WTC11 (cell line): ENCODE data around the gene EEIG2. TPM values are rescaled to one million over a fixed set of nuclear protein-coding genes. Genes with fewer than 3 reads are reported as not detected.
"Not testable (repeated sequence)": the region's sequence is repeated elsewhere in the genome, so short reads cannot be mapped to it uniquely, and the experiment has no call there.

Experiments
- ATAC-seq: fragments of 200-7000 bp; cut with Tn5 transposase; 2 replicates; pipeline ENCODE4 v1.10.0; 2021; ENCODE audit warnings: mild to moderate bottlenecking, moderate library complexity
- CTCF ChIA-PET: fragments of 300-600 bp; sonication (Branson Sonifier 250); formaldehyde crosslinking; loops from one replicate; lab custom pipeline; 2021; ENCODE audit warnings: antibody characterized with exemption; lab: Charles Lee
- POLR2A ChIA-PET: fragments of 350-600 bp; sonication (Branson Sonifier 250); formaldehyde crosslinking; loops from one replicate; lab custom pipeline; 2021; ENCODE audit warnings: antibody characterized with exemption; lab: Charles Lee
- DNase-seq: peaks from one replicate; pipeline ENCODE4 v3.0.0; 2021; ENCODE audit warnings: low spot score
- H3K27ac Mint-ChIP-seq: 2 replicates; pipeline ENCODE4 v1.8.0; 2021; ENCODE audit warnings: mixed read lengths
- H3K27me3 Mint-ChIP-seq: 2 replicates; pipeline ENCODE4 v1.8.0; 2021; ENCODE audit warnings: low read depth, mild to moderate bottlenecking, moderate library complexity, mixed read lengths
- H3K36me3 Mint-ChIP-seq: 2 replicates; pipeline ENCODE4 v1.8.0; 2021; ENCODE audit warnings: mixed read lengths
- H3K4me1 Mint-ChIP-seq: 2 replicates; pipeline ENCODE4 v1.8.0; 2022; ENCODE audit warnings: mixed read lengths
- H3K4me3 Mint-ChIP-seq: 2 replicates; pipeline ENCODE4 v1.8.0; 2021; ENCODE audit warnings: mild to moderate bottlenecking, moderate library complexity, mixed read lengths
- H3K9me3 Mint-ChIP-seq: 2 replicates; pipeline ENCODE4 v1.8.0; 2021; ENCODE audit warnings: mixed read lengths
- AR ChIP-seq: fragments of 250-450 bp; sonication (Bioruptor Pico); IDR thresholded peaks from 2 replicates; pipeline ENCODE4 v1.9.0; 2021; ENCODE audit warnings: mild to moderate bottlenecking
- CBFB ChIP-seq: sonication (generic); formaldehyde crosslinking; IDR thresholded peaks from 2 replicates; pipeline ENCODE4 v1.8.1; 2022; ENCODE audit warnings: mild to moderate bottlenecking, low read depth, missing genetic modification reagents
- ESRRA ChIP-seq: sonication (generic); formaldehyde crosslinking; IDR thresholded peaks from 2 replicates; pipeline ENCODE4 v1.8.1; 2022; ENCODE audit warnings: mild to moderate bottlenecking, missing genetic modification reagents, borderline replicate concordance
- FOXJ3 ChIP-seq: sonication (generic); formaldehyde crosslinking; IDR thresholded peaks from 2 replicates; pipeline ENCODE4 v1.9.0; 2021; ENCODE audit warnings: missing genetic modification reagents, mild to moderate bottlenecking, borderline replicate concordance
- FOXK1 ChIP-seq: sonication (generic); formaldehyde crosslinking; IDR thresholded peaks from 2 replicates; pipeline ENCODE4 v1.8.0; 2022; ENCODE audit warnings: mild to moderate bottlenecking, moderate library complexity, missing genetic modification reagents
- FOXP4 ChIP-seq: sonication (generic); formaldehyde crosslinking; IDR thresholded peaks from 2 replicates; pipeline ENCODE4 v1.8.0; 2022; ENCODE audit warnings: mild to moderate bottlenecking, missing genetic modification reagents
- NFATC4 ChIP-seq: fragments of 250-450 bp; sonication (Bioruptor Pico); IDR thresholded peaks from 2 replicates; pipeline ENCODE4 v1.9.0; 2021; ENCODE audit warnings: mild to moderate bottlenecking
- NR1H2 ChIP-seq: sonication (generic); formaldehyde crosslinking; IDR thresholded peaks from 2 replicates; pipeline ENCODE4 v1.9.0; 2021; ENCODE audit warnings: mild to moderate bottlenecking, moderate library complexity, missing genetic modification reagents
- NR2C2 ChIP-seq: sonication (generic); formaldehyde crosslinking; IDR thresholded peaks from 2 replicates; pipeline ENCODE4 v1.8.0; 2022; ENCODE audit warnings: mild to moderate bottlenecking, missing genetic modification reagents
- PRDM15 ChIP-seq: sonication (generic); formaldehyde crosslinking; IDR thresholded peaks from 2 replicates; pipeline ENCODE4 v1.8.0; 2022; ENCODE audit warnings: missing genetic modification reagents
- PRRX2 ChIP-seq: fragments of 250-450 bp; sonication (Bioruptor Pico); IDR thresholded peaks from 2 replicates; pipeline ENCODE4 v1.8.0; 2021; ENCODE audit warnings: mild to moderate bottlenecking
- RORB ChIP-seq: fragments of 250-450 bp; sonication (Bioruptor Pico); IDR thresholded peaks from 2 replicates; pipeline ENCODE4 v1.9.0; 2021; ENCODE audit warnings: mild to moderate bottlenecking
- ZBTB21 ChIP-seq: sonication (generic); formaldehyde crosslinking; IDR thresholded peaks from 2 replicates; pipeline ENCODE4 v1.8.1; 2023; ENCODE audit warnings: mild to moderate bottlenecking, missing genetic modification reagents, borderline replicate concordance
- total RNA-seq: library from RNA; stranded (reverse); gene quantifications from 3 replicates; pipeline ENCODE4 v1.2.3, GENCODE V29; 2021
- TF ChIP-seq, protein P1 (sequence below): sonication (generic); formaldehyde crosslinking; IDR thresholded peaks from 2 replicates; pipeline ENCODE4 v1.8.1; 2022; ENCODE audit warnings: low read depth, mild to moderate bottlenecking, moderate library complexity, missing genetic modification reagents, borderline replicate concordance
- TF ChIP-seq, protein P2 (sequence below): sonication (generic); formaldehyde crosslinking; IDR thresholded peaks from 2 replicates; pipeline ENCODE4 v1.8.1; 2023; ENCODE audit warnings: mild to moderate bottlenecking, missing genetic modification reagents, moderate library complexity

Gene EEIG2
- total RNA-seq, 1 experiment from 2014 or later: 65.7 TPM

- H3K27me3 Mint-ChIP-seq: peaks cover 2% of the 10 kb centered on the region; the same call in 1 of the 2 replicates
- POLR2A ChIA-PET: no interaction called here
- H3K36me3 Mint-ChIP-seq: peaks cover 14% of the 10 kb centered on the region
- H3K4me1 Mint-ChIP-seq: peaks cover 9% of the 10 kb centered on the region
- no peak overlapping the region for H3K4me3 Mint-ChIP-seq
- CTCF ChIA-PET: interaction anchor here (0.9 to 3.1 kb wide), 7 partner anchors 9 to 179 kb away, joined by 3 to 37 read pairs (median 4); partner anchors contain the start of genes EEIG2 and PRPF38B
- no peak for DNase-seq
- H3K9me3 Mint-ChIP-seq: peaks cover 18% of the 10 kb centered on the region
- no peak for ATAC-seq
- no peak overlapping the region for H3K27ac Mint-ChIP-seq
- TF ChIP-seq RORB (CRISPR knock-in tag): no peak
- no peak for TF ChIP-seq FOXP4 (CRISPR knock-in tag)
- no peak for TF ChIP-seq AR (CRISPR knock-in tag)
- TF ChIP-seq NR1H2 (CRISPR knock-in tag): no peak
- no peak for TF ChIP-seq PRDM15 (CRISPR knock-in tag)
- TF ChIP-seq PRRX2: no peak
- TF ChIP-seq ESRRA: no peak
- no peak for TF ChIP-seq FOXJ3 (CRISPR knock-in tag)
- TF ChIP-seq, protein P1, sequence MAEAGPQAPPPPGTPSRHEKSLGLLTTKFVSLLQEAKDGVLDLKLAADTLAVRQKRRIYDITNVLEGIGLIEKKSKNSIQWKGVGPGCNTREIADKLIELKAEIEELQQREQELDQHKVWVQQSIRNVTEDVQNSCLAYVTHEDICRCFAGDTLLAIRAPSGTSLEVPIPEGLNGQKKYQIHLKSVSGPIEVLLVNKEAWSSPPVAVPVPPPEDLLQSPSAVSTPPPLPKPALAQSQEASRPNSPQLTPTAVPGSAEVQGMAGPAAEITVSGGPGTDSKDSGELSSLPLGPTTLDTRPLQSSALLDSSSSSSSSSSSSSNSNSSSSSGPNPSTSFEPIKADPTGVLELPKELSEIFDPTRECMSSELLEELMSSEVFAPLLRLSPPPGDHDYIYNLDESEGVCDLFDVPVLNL (CRISPR knock-in tag): no peak
- no peak for TF ChIP-seq NR2C2 (CRISPR knock-in tag)
- TF ChIP-seq ZBTB21 (CRISPR knock-in tag): no peak
- no peak for TF ChIP-seq FOXK1 (CRISPR knock-in tag)
- no peak for TF ChIP-seq NFATC4 (CRISPR knock-in tag)
- TF ChIP-seq CBFB (CRISPR knock-in tag): no peak
- TF ChIP-seq, protein P2, sequence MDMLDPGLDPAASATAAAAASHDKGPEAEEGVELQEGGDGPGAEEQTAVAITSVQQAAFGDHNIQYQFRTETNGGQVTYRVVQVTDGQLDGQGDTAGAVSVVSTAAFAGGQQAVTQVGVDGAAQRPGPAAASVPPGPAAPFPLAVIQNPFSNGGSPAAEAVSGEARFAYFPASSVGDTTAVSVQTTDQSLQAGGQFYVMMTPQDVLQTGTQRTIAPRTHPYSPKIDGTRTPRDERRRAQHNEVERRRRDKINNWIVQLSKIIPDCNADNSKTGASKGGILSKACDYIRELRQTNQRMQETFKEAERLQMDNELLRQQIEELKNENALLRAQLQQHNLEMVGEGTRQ: no peak
- TF ChIP-seq, all 79 proteins: peak for 0
Measured at GRCh38 chr1:108513044-108513415, 46.9 kb upstream of the EEIG2 start.

DNA sequence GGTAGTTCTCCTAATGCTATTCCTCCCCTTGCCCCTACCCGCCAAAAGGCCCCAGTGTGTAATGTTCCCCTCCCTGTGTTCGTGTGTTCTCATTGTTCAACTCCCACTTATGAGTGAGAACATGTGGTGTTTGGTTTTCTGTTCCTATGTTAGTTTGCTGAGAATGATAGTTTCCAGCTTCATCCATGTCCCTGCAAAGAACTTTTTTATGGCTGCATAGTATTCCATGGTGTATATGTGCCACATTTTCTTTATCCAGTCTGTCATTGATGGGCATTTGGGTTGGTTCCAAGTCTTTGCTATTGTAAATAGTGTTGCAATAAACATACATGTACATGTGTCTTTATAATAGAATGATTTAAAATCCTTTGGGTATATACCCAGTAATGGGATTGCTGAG lies 46.0 kb upstream of the EEIG2 start:
- Mint-ChIP-seq H3K4me1 (peaks cover 16% of the 10 kb centered on the region), H3K36me3 (peaks cover 13% of the 10 kb centered on the region), H3K9me3 (peaks cover 17% of the 10 kb centered on the region)
- H3K27ac Mint-ChIP-seq, ATAC-seq, DNase-seq, POLR2A ChIA-PET, H3K4me3 Mint-ChIP-seq, CTCF ChIA-PET, H3K27me3 Mint-ChIP-seq: not testable (repeated sequence)

GRCh38 chr1:108517301-108517897 lies 42.5 kb upstream of the EEIG2 start:
- H3K27ac Mint-ChIP-seq, POLR2A ChIA-PET, CTCF ChIA-PET, H3K9me3 Mint-ChIP-seq, H3K36me3 Mint-ChIP-seq, ATAC-seq, H3K4me3 Mint-ChIP-seq, DNase-seq, H3K27me3 Mint-ChIP-seq: not testable (repeated sequence)
- H3K4me1 Mint-ChIP-seq: peaks cover 25% of the 10 kb centered on the region
